Activated naive CD8-positive, alpha-beta T cell treated with anti-CD3 and anti-CD28 coated beads for 36 hours (primary cell): ENCODE results near the gene NKX2-4. TPM values are rescaled to one million over a fixed set of nuclear protein-coding genes. Genes with fewer than 3 reads are reported as not detected.

Experiments
- DNase-seq: peaks from one replicate; pipeline ENCODE4 v3.0.0; 2021
- H3K27ac Mint-ChIP-seq: one replicate; pipeline ENCODE4 v1.8.0; 2022; ENCODE audit warnings: mild to moderate bottlenecking, moderate library complexity, mixed read lengths
- H3K27me3 Mint-ChIP-seq: one replicate; pipeline ENCODE4 v1.8.0; 2022; ENCODE audit warnings: mild to moderate bottlenecking, mixed read lengths
- H3K36me3 Mint-ChIP-seq: one replicate; pipeline ENCODE4 v1.8.0; 2021; ENCODE audit warnings: mild to moderate bottlenecking, mixed read lengths
- H3K4me1 Mint-ChIP-seq: one replicate; pipeline ENCODE4 v1.8.0; 2021; ENCODE audit warnings: mixed read lengths
- H3K4me3 Mint-ChIP-seq: one replicate; pipeline ENCODE4 v1.8.0; 2022; ENCODE audit warnings: mild to moderate bottlenecking, moderate library complexity, mixed read lengths
- H3K9me3 Mint-ChIP-seq: one replicate; pipeline ENCODE4 v1.8.0; 2022; ENCODE audit warnings: mixed read lengths
- total RNA-seq, 2 experiments: library from RNA; stranded (reverse); gene quantifications; one replicate each; pipeline ENCODE4 v1.2.3, GENCODE V29; 2021

The NKX2-4 gene
- total RNA-seq, 2 experiments from 2014 or later: not detected

GRCh38 chr20:21358737-21359136 lies 38.6 kb downstream of the NKX2-4 start:
- H3K27ac Mint-ChIP-seq: no peak overlapping the region
- no peaks in the 10 kb centered on the region for H3K9me3 Mint-ChIP-seq
- H3K4me1 Mint-ChIP-seq: peaks cover 15% of the 10 kb centered on the region
- no peak for DNase-seq
- no peak overlapping the region for H3K4me3 Mint-ChIP-seq
- no peaks in the 10 kb centered on the region for H3K27me3 Mint-ChIP-seq
- H3K36me3 Mint-ChIP-seq: peaks cover 25% of the 10 kb centered on the region

GRCh38 chr20:21357844-21358243 lies 39.5 kb downstream of the NKX2-4 start:
- Mint-ChIP-seq H3K4me3 (no peak overlapping the region), H3K36me3 (peaks cover 18% of the 10 kb centered on the region), H3K27me3 (no peaks in the 10 kb centered on the region), H3K4me1 (peaks cover 15% of the 10 kb centered on the region), H3K27ac (no peak overlapping the region), H3K9me3 (no peaks in the 10 kb centered on the region)
- DNase-seq: no peak

- Mint-ChIP-seq H3K36me3 (peaks cover 13% of the 10 kb centered on the region), H3K4me3 (no peak overlapping the region), H3K4me1 (peaks cover 12% of the 10 kb centered on the region), H3K9me3 (no peaks in the 10 kb centered on the region), H3K27me3 (no peaks in the 10 kb centered on the region), H3K27ac (no peak overlapping the region)
- no peak for DNase-seq
Measured at GRCh38 chr20:21356386-21356785, 40.9 kb downstream of the NKX2-4 start.

DNA sequence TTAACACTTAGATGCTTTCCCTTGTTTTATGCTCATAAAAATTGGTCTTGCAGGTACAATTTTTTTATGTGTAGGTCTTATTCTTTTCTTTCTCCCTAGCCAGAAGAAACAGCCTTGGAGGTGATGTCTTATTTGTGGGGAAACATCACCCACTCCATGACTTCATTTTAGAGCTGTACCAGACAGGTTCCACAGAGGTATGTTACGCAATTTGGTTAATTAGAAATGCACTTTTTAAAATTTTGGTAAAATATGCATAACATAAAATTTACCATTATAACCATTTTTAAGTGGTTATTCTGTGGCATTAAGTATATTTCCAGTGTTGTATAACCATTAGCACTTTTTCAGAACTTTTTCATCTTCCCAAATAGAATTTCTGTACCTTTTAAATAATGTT lies 41.3 kb downstream of the NKX2-4 start:
- H3K4me1 Mint-ChIP-seq: peaks cover 9% of the 10 kb centered on the region
- H3K27me3 Mint-ChIP-seq: no peaks in the 10 kb centered on the region
- no peaks in the 10 kb centered on the region for H3K9me3 Mint-ChIP-seq
- H3K36me3 Mint-ChIP-seq: peaks cover 13% of the 10 kb centered on the region
- no peak overlapping the region for H3K27ac Mint-ChIP-seq
- no peak for DNase-seq
- H3K4me3 Mint-ChIP-seq: no peak overlapping the region

DNA sequence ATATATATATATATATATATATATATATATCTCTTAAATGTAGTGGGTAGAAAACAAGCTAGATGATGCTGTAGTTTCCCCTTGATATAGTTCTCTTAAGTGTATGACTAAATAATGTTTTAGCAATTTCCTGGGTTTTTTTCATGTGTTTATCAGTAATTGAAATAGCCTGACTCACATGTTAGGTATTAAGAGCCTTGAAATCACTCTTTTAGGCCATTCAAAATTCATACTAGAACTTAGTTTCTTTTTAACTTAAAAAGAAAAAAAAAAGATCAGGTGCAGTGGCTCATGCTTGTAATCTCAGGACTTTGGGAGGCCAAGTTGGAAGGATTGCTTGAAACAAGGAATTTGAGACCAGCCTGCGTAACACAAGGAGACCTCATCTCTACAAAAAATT lies 44.1 kb downstream of the NKX2-4 start:
- H3K36me3 Mint-ChIP-seq: peaks cover 11% of the 10 kb centered on the region
- H3K27me3 Mint-ChIP-seq: no peaks in the 10 kb centered on the region
- no peak overlapping the region for H3K27ac Mint-ChIP-seq

DNA sequence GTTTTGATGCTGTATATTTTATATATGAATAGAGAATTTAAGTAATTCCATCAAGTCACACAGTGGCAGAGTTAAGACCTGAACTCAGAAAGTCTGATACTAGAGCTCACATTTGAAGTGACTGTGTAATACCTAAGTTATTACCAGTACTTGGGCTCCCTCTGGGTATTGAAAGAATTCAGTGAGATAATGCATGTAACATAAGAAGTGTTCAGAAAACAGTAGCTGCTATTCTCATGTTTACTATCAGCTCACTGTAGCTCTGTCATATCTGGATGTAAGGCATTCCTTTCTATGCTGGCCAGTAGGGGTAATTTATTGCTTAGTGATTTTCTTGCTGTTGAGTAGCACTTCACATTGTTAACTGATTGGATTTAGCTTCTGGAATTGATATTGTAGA lies 44.6 kb downstream of the NKX2-4 start:
- Mint-ChIP-seq H3K27ac (no peak overlapping the region), H3K4me1 (no peaks in the 10 kb centered on the region), H3K36me3 (peaks cover 12% of the 10 kb centered on the region), H3K4me3 (no peak overlapping the region), H3K9me3 (no peaks in the 10 kb centered on the region), H3K27me3 (no peaks in the 10 kb centered on the region)
- DNase-seq: no peak

More for the DNA sequence above, 44.1 kb downstream of the NKX2-4 start:
- DNase-seq: no peak
- H3K4me1 Mint-ChIP-seq: no peaks in the 10 kb centered on the region
- H3K4me3 Mint-ChIP-seq: no peak overlapping the region
- no peaks in the 10 kb centered on the region for H3K9me3 Mint-ChIP-seq

Other genes with a start within 250 kb of the NKX2-4 start
- 10 to 100 TPM; 85.0 to 85.5 TPM for gene XRN2, start 94.2 kb downstream of the NKX2-4 start, total RNA-seq
- gene NKX2-2, start 116.5 kb upstream of the NKX2-4 start, total RNA-seq: not detected